Measurements from ENCODE around the gene RAB3GAP1.

- TF ChIP-seq CTCF (IDR thresholded peaks at IDR 0.05; ENCODE audit: low read length) (no peak), EZH2 (optimal IDR thresholded peaks at IDR 0.05; ENCODE audit: low read depth, low read length) (no peak)
These were observed 151.9 kb downstream of the RAB3GAP1 start for GRCh38 chr2:135203944-135204343.
